Skin of body (tissue), 3 donors: ENCODE data around the gene SHC2. TPM values are rescaled to one million over a fixed set of nuclear protein-coding genes. Genes with fewer than 3 reads are reported as not detected.

Experiments used
- DNase-seq: peaks from one replicate; lab custom pipeline; 2025; lab: John Stamatoyannopoulos, UW
- small RNA-seq: library from RNA; depleted of rRNA; stranded (forward); fragments of <200 nt; gene quantifications from one replicate; pipeline ENCODE3, GENCODE V24; 2014; ENCODE audit warnings: low replicate concordance
- total RNA-seq: library from RNA; depleted of rRNA; stranded (reverse); fragments of >200 nt; gene quantifications from one replicate; pipeline ENCODE4 v1.2.3, GENCODE V29; 2014

Gene SHC2
- total RNA-seq, 1 donor from 2014 or later: 7.1 TPM

DNA sequence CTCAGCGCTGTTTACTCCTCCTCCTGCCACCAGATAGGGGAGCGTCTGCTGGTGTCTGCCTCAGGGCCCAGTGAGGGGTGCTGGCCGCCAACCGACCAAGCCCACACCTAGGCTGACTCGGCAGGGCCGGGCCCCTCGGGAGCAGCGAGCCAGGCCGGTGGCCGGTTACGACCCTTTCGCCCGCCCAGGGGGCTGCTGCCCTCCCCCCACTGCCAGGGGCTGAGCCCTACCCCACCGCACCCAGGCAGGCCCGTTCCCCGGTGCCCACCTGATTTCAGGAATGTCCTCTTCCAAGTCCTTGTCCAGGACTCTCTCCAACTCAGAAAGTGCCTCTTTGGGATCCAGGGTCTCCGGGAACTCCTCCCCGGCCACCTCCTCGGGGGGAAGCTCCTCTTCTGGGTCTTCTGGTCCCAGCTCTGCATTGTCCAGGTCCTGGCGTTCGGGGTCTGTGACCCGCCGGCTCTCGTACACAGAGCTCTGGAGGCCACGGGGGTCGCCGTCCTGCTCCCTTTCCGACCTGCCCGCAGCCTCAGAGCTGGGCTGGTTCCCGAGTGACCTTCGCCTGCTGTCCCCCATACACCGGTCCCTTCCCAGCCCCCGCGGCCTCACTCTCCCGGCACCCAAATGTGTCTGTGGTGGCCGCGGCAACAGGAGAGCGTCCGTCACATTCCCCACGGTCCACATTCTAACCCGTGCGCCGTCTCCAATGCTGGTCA lies 85.3 kb downstream of the SHC2 start:
- DNase-seq: no peak

DNA sequence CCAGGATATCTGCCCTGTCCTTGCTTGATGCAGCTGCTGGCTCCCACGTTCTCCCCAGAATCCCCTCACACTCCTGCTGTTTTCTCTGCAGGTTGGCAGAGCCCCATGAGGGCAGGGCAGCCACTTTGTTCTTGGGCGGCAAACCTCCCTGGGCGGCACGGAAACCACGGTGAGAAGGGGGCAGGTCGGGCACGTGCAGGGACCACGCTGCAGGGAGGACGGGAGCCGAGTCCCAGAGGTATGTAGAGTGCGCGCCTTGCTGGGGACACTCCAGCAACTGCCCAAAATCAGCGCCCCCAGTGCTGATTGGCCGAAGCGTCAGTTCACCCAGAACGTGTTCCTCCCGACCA lies 86.0 kb downstream of the SHC2 start:
- no peak for DNase-seq

DNA sequence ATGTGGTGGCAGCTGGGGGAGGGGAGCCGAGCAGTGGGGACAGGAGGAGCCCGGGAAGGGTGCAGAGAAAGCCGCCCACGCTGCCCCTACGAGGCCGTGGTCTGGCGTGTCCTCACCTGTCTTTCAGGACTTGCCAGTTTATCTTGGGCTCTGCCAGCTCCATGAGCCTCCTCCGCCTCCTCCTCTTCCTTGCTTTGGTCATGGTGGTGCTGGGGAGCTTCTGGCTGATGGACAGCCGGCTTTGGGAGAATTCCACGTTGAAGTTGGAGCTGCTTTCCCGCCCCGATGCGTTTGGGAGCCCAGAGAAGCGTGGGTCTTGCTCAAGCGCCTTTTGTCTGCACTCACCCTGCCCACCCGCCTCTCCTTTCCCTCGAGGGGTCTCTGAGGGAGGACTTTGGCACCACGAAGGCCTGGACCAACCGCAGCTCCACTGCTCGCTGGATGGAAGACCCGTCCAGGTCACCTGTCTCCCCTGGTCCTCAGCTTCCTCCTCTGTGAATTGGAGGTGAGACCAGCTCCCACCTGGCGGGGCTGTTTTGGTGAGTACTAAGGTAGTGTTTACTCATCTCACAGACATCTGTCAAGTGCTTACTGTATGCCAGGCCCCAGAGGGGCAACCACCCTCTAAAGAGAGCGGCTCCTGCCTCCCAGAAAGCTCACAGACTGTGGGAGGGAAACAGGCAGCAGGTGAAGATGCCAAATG lies 86.5 kb downstream of the SHC2 start:
- DNase-seq: no peak

DNA sequence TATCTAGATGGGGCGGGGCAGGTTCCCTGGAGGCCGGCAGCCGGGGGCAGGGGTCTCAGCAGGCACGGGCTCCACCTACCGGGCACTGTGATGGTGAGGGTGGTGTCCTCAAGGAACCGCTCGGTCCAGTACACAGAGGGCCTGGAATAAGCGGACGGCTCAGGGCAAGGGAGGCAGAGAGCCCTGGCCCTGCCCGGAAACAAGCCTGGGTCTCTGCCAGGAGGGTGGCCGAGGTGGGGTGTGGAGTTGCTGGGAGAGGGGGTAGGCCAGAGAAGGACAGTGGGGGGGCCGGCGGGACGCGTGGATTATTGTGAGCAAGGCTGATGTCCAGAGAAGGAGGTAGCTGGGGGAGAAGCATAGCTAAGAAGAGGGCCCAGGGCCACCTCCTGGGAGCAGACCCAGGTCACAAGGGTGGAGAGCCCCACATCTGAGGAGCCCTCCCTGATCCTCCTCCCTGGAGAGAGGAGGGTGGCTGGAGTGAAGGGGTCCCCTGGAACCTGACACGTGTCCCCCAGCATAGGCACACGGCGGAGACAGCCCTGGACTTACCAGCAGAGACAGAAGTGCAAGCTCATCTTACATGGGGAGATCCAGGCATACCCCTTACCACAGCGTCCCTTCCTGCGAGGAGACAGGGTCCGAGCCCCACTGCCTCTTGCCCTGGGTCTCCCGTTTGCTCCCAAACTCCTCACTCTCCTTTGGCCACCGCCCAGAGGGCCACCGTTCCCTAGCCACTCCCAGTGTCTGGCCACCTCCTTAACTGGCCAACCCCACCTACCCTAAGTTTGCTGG lies 87.2 kb downstream of the SHC2 start:
- no peak for DNase-seq

DNA sequence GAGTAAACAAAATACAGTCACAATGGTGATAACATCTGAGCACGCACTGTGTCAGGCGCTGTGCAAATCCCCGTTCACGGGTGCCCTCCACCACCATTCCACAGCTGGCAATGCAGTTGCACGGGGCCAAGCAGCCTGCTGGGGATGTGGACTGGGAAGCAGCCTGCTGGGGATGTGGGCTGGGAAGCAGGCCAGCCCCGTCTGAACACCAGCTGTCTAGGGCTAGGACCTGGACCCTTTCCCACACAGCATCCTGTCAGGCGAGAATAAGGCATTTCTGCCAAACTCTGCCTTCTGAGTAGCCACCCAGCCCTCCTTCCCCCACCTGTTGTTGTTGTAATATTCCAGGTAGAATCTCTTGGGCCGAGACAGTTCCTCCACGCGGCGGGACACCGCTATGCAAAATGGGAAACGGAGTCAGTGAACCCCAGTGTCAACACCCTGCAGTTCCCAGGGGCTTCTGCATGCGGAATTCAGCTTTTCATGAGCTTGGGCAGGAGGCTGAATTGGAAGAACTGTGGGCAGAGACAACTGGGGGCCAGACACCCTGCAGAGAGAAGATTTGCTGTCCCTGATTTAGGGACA lies 88.4 kb downstream of the SHC2 start:
- peak; percentile 62 for DNase-seq

DNA sequence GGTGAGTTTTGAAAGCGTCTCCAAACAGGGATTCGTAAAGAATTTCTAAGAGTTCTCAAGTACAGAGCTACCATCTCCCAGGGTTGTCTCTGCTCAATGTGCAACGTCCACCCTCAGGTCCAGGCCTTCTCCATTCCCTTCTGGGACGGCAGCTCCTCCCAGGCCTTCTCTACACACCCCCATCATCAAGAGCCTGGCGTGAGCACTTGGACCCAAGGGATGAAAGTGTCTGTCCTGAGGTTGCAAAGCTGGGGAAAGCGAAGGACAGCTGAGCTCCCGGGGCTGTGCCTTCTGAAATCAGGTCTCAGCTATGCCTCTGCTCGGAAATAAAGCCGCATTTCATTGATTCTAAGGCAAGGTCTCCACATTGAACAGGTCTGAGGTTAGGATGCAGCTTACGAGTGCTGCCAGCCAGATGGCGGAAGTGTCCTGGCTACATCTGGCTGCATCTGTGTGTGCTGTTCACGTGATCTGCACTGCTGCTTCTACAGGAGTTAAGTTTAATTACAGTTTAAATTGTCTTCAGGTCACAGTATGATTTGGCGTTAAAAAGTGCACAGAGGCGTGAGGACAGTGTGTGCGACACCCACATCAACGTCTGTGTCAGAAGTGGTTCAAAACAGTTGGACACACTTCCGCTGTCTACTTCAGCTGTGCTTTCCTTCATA lies 89.2 kb downstream of the SHC2 start:
- DNase-seq: no peak

DNA sequence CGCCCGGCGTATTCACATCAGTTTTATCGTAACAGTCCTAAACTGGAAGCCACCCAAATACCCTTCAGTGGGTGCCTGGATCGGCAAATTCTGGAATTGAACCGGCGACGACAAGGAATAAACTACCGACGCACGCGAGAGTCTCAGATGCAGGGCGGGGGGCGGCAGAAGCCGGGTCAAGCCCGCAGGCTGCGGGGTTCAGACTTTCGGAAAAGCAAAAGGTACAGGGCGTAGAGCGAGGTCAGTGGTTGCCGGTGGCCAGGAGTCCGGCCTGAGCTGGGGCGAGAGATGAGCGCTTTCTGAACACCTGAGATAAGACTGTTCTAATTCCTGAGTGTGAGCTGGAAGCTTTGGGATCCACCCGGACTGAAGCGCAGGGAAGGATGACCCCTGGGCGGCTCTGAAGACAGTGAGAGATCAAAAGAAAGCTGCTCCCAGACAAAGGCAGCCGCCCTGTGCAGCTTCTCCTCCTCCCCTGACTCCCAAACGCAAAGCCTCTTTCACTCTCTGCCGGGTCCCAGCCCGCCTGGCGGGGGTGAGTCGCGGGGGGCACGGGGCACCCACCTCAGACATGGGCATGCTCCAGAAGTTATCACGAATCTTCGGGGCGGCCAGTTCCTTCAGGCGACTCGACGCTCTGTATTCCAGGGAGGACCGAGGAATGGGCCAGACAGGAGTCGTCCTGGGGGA lies 90.0 kb downstream of the SHC2 start:
- DNase-seq: no peak

DNA sequence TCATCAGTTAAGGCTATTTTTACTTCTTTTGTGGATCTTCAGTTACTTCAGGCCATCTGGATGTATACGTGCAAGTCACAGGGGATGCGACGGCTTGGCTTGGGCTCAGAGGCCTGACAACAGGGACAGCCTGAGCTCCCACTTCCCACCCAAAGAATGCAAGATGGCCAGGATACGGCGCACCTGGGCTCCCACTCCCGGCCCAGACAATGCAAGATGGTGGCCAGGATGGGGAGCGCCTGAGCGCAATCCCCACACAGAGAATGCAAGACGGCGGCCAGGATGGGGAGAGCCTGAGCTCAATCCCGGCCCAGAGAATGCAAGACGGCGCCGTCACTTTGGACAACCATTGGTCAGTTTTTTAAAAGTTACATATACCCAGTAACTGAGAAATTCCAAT lies 91.0 kb downstream of the SHC2 start:
- DNase-seq: no peak

DNA sequence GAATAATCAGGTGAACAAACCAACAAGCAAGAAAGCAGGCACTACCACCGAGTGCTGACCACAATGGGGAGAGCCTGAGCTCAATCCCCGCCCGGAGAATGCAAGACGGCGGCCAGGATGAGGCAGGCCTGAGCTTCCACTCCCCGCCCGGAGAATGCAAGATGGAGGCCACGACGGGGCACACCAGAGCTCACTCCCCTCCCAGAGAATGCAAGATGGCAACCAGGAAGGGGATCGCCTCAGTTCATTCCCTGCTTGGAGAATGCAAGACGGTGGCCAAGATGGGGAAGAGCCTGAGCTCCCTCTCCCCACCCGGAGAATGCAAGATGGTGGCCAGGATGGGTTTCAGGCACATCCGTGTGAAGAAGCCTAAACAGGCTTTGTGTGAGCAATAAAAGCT lies 91.6 kb downstream of the SHC2 start:
- DNase-seq: no peak

DNA sequence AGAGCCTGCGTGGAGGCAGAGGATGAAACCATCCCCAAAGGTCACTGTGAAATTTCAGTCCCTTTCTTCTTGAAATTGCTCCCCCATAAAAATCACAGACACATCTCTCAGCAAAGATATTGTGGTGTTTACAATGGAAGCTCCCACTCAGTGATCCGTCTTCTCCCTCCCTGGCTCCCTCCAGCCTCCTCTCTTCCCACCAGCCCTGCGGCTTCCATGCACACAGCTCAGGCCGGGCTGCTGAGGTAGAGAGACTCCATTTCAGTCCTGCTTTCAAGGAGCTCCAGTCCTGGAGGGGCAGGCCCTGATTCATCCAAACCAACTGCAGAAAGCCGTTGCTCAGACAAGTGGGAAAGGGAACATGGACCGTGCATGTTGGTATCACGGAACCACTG lies 92.2 kb downstream of the SHC2 start:
- no peak for DNase-seq

DNA sequence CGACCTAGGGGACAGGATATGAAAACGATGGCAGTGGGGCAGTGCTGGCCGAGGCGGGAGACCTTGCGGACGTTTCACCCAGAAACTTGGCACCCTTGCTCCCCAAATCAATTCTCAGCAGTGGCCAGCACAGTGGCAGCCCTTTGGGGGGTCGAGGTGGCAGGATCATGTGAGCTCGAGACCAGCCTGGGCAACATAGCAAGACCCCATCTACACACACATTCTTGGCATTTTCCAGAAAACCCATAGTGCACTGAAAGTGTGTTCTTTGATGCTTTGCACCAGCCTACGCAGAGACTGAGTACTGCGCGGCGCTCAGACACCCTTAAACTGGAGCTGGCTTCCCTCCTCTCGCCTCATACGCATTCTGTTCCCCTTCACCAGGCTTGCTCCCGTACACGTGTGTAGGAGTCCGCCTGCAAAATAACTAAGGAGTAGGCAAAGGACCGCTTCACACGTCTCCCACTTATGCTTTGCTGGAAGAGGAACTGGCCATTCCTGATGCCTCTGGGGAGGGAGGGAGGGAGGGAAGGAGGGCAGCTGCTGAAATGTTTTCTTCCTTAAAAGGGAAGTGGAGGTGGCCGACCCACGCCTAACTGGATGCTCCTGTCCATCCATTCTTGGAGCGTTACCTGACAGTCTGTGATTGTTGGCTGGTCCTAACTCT lies 92.7 kb downstream of the SHC2 start:
- DNase-seq: no peak

DNA sequence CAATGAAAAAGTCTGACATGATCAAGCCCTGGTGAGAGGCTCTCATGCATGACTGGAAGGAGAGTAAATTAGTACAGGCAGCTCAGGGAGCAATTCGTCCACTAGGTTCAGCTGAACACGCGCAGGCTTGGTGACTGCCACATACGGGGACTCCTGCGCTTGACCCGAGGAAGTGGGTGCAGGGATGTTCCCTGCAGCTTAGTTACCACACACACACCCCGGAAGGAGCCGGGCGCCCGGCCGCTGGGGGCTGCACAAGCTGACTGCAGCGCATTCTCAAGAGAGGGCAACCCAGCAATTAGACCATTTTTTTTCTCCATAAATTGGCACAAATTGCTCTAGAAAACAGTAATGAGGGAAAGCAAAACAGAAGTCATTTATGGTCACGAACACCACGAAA lies 93.3 kb downstream of the SHC2 start:
- DNase-seq: no peak

DNA sequence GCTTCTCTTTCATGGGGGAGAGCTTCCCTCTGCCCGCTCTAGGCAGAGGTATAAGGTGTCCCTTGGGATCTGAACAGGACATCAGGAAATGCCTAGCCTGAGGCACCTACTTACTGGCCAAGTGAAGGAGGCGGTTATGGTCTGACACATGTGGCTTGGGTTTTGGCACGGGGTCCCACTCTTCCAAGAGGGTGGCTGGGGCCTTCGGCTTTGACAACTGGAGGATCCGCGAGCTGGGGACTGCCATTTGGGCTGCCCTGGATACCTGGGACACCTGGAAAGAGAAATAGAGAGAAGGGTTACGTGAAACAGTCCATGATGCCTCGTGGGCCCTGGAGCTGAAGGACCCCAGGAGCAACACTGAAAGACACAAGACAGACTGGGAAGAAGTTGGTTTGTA lies 93.9 kb downstream of the SHC2 start:
- no peak for DNase-seq

Small RNA genes within 50 kb of the gene (small RNA-seq; reads per million reads assigned to genes)
- not detected for gene RNA5SP462

Other genes starting within 250 kb of the SHC2 start
- 5.1 TPM for gene PLPP2, start 169.6 kb downstream of the SHC2 start, total RNA-seq
- gene MIER2, start 116.2 kb downstream of the SHC2 start, total RNA-seq: 12.2 TPM
- gene C2CD4C, start 51.9 kb downstream of the SHC2 start, total RNA-seq: 0.49 TPM
- gene MADCAM1, start 35.5 kb upstream of the SHC2 start, total RNA-seq: 0.99 TPM
- 10.6 TPM for gene TPGS1, start 46.5 kb upstream of the SHC2 start, total RNA-seq
- 44.1 TPM for gene CDC34, start 70.7 kb upstream of the SHC2 start, total RNA-seq
- gene GZMM, start 83.0 kb upstream of the SHC2 start, total RNA-seq: 0.30 TPM
- 157 TPM for gene BSG, start 111.6 kb upstream of the SHC2 start, total RNA-seq
- 0.59 TPM for gene HCN2, start 128.8 kb upstream of the SHC2 start, total RNA-seq
- gene POLRMT, start 172.5 kb upstream of the SHC2 start, total RNA-seq: 15.6 TPM
- gene FGF22, start 178.8 kb upstream of the SHC2 start, total RNA-seq: 1.4 TPM
- gene RNF126, start 202.2 kb upstream of the SHC2 start, total RNA-seq: 17.5 TPM
- gene FSTL3, start 215.4 kb upstream of the SHC2 start, total RNA-seq: 21.0 TPM
- gene PRSS57, start 234.4 kb upstream of the SHC2 start, total RNA-seq: 0.69 TPM
- gene PALM, start 247.9 kb upstream of the SHC2 start, total RNA-seq: 25.4 TPM